ENCODE measurements around the gene EPB41L5.

- TF ChIP-seq CTCF (IDR thresholded peaks at IDR 0.05) (no peak), POLR2A (IDR thresholded peaks at IDR 0.05) (no peak)
Observed at GRCh38 chr2:120180066-120180465, 167.2 kb downstream of the EPB41L5 start.

All from breast epithelium (tissue), 3 donors.